Measurements from ENCODE around the gene HPCAL1. TPM values are rescaled to one million over a fixed set of nuclear protein-coding genes. Genes with fewer than 3 reads are reported as not detected.

Gene HPCAL1
- polyA plus RNA-seq, 3 donors: 82.1 to 99.5 (median 98.0) TPM

DNA sequence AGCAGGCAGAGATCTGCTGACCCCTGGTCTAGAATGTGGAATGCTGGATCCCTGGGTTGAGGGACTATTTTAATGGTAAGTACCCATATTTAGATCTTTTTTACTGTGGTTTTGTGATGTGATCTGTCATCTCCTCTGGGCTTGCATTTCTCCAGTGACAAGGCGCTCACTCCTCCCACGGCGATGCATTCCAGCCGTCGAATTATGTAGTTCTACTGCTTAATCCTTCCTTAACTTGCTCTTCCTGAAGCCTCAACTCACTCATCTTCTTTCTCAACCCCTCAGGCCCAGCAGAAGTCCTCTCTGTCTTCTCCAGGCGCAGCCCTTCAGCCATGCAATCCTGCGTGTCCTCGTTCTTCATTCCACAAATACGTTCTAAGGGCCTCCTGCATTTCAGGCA, 51.2 kb downstream of the HPCAL1 start:
- intact Hi-C loops (cut with micrococcal nuclease): no loop called here
- DNase-seq: no peak
- peaks cover 67% of the 10 kb centered on the region for H4K20me1 ChIP-seq (ENCODE audit: insufficient read depth, low read length)
- H3K4me2 ChIP-seq (replicated peaks; ENCODE audit: extremely low read depth, low read length, poor library complexity, severe bottlenecking): no peak overlapping the region
- H3K27ac Mint-ChIP-seq: peak overlapping the region in 2 of 7 donors; percentile 26 to 65
- H3K36me3 ChIP-seq (replicated peaks in 1 of 2; ENCODE audit: control insufficient read depth in 1 of 2, insufficient read depth in 2 of 2, low read length in 2 of 2): peaks cover 16 to 45% of the 10 kb centered on the region in 2 donors
- H3K36me3 Mint-ChIP-seq: peaks cover 42 to 51% of the 10 kb centered on the region in 2 donors
- H3K4me3 Mint-ChIP-seq: no peak overlapping the region
- WGBS (ENCODE audit: insufficient coverage): 96% methylated on average over 9 of the region's 9 CpGs
- H3K79me2 ChIP-seq (ENCODE audit: insufficient read depth, low read length): peaks cover 75% of the 10 kb centered on the region
- H3K27me3 Mint-ChIP-seq (ENCODE audit: low read depth in 3 of 3): peaks cover 0 to 4% (median 1%) of the 10 kb centered on the region in 3 donors
- TF ChIP-seq, protein P1, sequence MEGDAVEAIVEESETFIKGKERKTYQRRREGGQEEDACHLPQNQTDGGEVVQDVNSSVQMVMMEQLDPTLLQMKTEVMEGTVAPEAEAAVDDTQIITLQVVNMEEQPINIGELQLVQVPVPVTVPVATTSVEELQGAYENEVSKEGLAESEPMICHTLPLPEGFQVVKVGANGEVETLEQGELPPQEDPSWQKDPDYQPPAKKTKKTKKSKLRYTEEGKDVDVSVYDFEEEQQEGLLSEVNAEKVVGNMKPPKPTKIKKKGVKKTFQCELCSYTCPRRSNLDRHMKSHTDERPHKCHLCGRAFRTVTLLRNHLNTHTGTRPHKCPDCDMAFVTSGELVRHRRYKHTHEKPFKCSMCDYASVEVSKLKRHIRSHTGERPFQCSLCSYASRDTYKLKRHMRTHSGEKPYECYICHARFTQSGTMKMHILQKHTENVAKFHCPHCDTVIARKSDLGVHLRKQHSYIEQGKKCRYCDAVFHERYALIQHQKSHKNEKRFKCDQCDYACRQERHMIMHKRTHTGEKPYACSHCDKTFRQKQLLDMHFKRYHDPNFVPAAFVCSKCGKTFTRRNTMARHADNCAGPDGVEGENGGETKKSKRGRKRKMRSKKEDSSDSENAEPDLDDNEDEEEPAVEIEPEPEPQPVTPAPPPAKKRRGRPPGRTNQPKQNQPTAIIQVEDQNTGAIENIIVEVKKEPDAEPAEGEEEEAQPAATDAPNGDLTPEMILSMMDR (IDR thresholded peaks at IDR 0.05): no peak
- H3K9me3 Mint-ChIP-seq: no peaks in the 10 kb centered on the region
- no peak overlapping the region for H2AFZ ChIP-seq (ENCODE audit: insufficient read depth, low read depth, low read length, poor library complexity, severe bottlenecking)
- H3K4me1 ChIP-seq (ENCODE audit: control insufficient read depth in 1 of 2, insufficient read depth in 2 of 2, low read length in 2 of 2): peaks cover 24 to 25% of the 10 kb centered on the region in 2 donors
- no peak overlapping the region for H3K4me3 ChIP-seq (replicated peaks in 1 of 3; ENCODE audit: low read depth in 2 of 3, low read length in 3 of 3)
- no peak overlapping the region for H3K27ac ChIP-seq (ENCODE audit: low read depth in 1 of 2, low read length in 2 of 2)
- H3K9ac ChIP-seq (ENCODE audit: insufficient read depth, low read length, poor library complexity, severe bottlenecking): no peak overlapping the region
- no peaks in the 10 kb centered on the region for H3K27me3 ChIP-seq (ENCODE audit: control insufficient read depth in 2 of 2, insufficient read depth in 2 of 2, low read length in 2 of 2)
- H3K4me1 Mint-ChIP-seq: peaks cover 40% of the 10 kb centered on the region
- H3K9me3 ChIP-seq (replicated peaks in 1 of 2; ENCODE audit: control insufficient read depth in 1 of 2, insufficient read depth in 1 of 2, low read length in 2 of 2): no peaks in the 10 kb centered on the region

DNA sequence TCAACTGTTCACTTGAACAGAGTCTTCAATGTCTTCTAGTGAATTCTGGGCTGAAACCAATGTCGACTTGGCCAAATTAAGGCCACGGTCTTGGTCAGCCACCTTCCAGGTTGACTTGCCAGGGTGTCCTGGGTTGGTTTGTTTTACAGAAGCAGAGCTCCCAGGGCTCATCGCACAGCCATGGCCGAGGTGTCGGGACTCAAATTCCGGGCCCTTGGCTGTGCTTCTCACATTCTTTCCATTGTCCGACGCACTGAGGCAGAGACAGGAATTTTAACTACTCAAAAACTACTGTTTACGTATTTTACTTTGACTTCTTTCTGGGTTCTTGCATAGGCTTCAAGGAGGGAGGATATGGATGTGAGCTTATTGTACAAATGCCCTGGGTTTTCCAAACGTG, 51.7 kb downstream of the HPCAL1 start:
- Histone ChIP-seq H2AFZ (ENCODE audit: insufficient read depth, low read depth, low read length, poor library complexity, severe bottlenecking) (no peak overlapping the region), H3K4me1 (ENCODE audit: control insufficient read depth in 1 of 2, insufficient read depth in 2 of 2, low read length in 2 of 2) (peaks cover 24 to 25% of the 10 kb centered on the region in 2 donors), H3K9ac (ENCODE audit: insufficient read depth, low read length, poor library complexity, severe bottlenecking) (no peak overlapping the region), H3K79me2 (ENCODE audit: insufficient read depth, low read length) (peaks cover 80% of the 10 kb centered on the region), H3K4me2 (replicated peaks; ENCODE audit: extremely low read depth, low read length, poor library complexity, severe bottlenecking) (no peak overlapping the region), H3K27ac (ENCODE audit: low read depth in 1 of 2, low read length in 2 of 2) (no peak overlapping the region), H3K9me3 (replicated peaks in 1 of 2; ENCODE audit: control insufficient read depth in 1 of 2, insufficient read depth in 1 of 2, low read length in 2 of 2) (no peaks in the 10 kb centered on the region), H3K27me3 (ENCODE audit: control insufficient read depth in 2 of 2, insufficient read depth in 2 of 2, low read length in 2 of 2) (no peaks in the 10 kb centered on the region), H3K4me3 (replicated peaks in 1 of 3; ENCODE audit: low read depth in 2 of 3, low read length in 3 of 3) (no peak overlapping the region), H4K20me1 (ENCODE audit: insufficient read depth, low read length) (peaks cover 71% of the 10 kb centered on the region), H3K36me3 (replicated peaks in 1 of 2; ENCODE audit: control insufficient read depth in 1 of 2, insufficient read depth in 2 of 2, low read length in 2 of 2) (peaks cover 20 to 50% of the 10 kb centered on the region in 2 donors)
- Mint-ChIP-seq H3K9me3 (no peaks in the 10 kb centered on the region), H3K4me3 (no peak overlapping the region), H3K36me3 (peaks cover 47 to 51% of the 10 kb centered on the region in 2 donors), H3K4me1 (peaks cover 38% of the 10 kb centered on the region), H3K27me3 (ENCODE audit: low read depth in 3 of 3) (peaks cover 0 to 4% (median 1%) of the 10 kb centered on the region in 3 donors), H3K27ac (no peak overlapping the region)
- TF ChIP-seq, protein P1 (IDR thresholded peaks at IDR 0.05): no peak
- intact Hi-C loops (cut with micrococcal nuclease): no loop called here
- DNase-seq: no peak
- 100% methylated on average over 2 of the region's 10 CpGs for WGBS (ENCODE audit: insufficient coverage)
